ENCODE data around the gene FAM181A. TPM values are rescaled to one million over a fixed set of nuclear protein-coding genes. Genes with fewer than 3 reads are reported as not detected.
A peak's percentile ranks its signal among the peaks of the same experiment; 100 is the strongest.

Gene FAM181A
- total and polyA plus RNA-seq, 12 donors: not detected

DNA sequence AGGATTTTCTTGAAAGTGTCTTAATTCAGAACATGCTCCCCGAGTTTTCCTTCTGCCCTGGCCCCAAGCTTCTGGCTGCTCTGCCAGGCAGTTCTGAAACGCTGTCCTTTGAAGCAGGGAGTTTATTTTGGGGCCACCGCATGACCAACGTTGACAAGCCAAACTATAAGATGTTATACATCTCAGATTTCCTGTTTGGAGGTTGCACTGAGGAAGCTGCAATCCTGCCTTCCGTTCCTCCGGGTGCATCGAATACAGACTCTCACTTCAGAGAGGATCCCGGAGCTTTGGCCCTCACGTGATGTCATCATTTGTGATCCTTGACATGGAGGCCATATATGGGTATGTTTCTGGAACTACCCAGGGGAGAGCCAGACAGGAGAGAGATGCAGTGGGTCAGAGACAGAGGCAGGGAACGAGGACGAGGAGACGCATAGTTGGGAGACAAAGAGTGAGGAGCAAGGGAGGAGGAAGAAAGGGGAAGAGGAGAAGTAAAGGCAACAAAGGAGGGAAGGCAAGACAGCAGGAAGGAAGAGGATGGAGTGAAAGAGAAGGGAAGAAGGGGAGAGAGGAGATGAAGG, 49.4 kb downstream of the FAM181A start, which contains the start of gene ASB2:
TSS of gene ASB2 (minus strand) at position 94 of the 581 bp plus-strand sequence. CDS start 12,031 bp downstream, outside the sequence.
- H3K36me3 ChIP-seq: no peaks in the 10 kb centered on the region
- DNase-seq (peak in 1 of 2 donors; percentile 66), ATAC-seq (peak; percentile 13 to 66 (median 53))
- no peak for TF ChIP-seq CTCF (IDR thresholded peaks at IDR 0.05)
- 9 to 18% methylated on average over 12 of the region's 12 CpGs for WGBS, 2 donors
- peaks cover 6 to 87% (median 33%) of the 10 kb centered on the region in 9 donors for H3K4me1 ChIP-seq
- peak within 1 kb of the TSS; percentile 74 to 93 (median 88) for H3K27ac ChIP-seq
- intact Hi-C loops (cut with DNase I): no loop called here
- peak within 1 kb of the TSS; percentile 25 to 57 (median 49) for H3K4me3 ChIP-seq
- H3K27me3 ChIP-seq: no peaks in the 10 kb centered on the region
- no peaks in the 10 kb centered on the region for H3K9me3 ChIP-seq

- WGBS, 2 donors: 59 to 61% methylated on average over 5 of the region's 5 CpGs
- TF ChIP-seq CTCF (IDR thresholded peaks at IDR 0.05): no peak
- H3K4me1 ChIP-seq: peaks cover 7 to 87% (median 35%) of the 10 kb centered on the region in 9 donors
These were observed 50.0 kb downstream of the FAM181A start for GRCh38 chr14:93977171-93977570.

DNA sequence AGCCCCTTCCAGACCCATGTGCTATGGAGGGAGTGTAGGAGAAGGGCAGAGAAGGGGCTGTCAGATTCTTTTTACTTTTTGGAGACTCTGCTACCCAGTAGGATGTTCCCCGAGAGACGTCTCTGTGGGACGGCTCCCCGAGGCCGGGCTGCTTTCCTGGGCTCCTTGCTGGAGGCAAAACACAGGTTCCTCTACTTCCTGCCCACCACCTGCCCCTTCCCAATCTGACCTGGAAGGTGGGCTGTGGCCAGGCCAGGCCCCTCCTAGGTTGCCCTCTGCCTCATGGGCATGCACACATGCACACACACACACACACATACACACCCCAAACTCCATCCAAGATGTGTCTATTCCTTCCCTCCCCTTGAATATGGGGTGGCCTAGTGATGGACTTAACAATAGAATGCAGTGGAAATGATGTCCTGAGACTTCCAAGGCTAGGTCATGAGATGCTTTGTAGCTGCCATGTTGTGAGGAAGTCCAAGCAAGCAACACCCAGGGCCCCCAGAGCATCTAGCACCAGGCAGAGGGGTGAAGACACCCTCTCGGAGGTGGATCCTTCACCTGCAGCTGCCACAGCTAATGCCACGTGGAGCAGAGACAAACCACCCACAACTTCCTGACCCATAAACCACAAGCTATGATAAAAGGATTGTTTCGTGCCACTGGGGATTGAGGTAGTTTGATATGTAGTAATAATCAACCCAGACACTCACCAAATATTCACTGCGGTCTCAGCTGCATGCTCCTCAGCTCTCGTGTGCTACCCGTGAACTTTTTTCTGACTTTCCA, 50.8 kb downstream of the FAM181A start:
- ATAC-seq (no peak), DNase-seq (no peak)
- intact Hi-C loops (cut with DNase I): no loop called here
- WGBS, 2 donors: 85 to 90% methylated on average over 11 of the region's 11 CpGs
- Histone ChIP-seq H3K4me1 (peaks cover 7 to 87% (median 39%) of the 10 kb centered on the region in 9 donors), H3K27ac (peak overlapping the region in 9 of 10 donors; percentile 74 to 93 (median 88)), H3K36me3 (no peaks in the 10 kb centered on the region), H3K27me3 (no peaks in the 10 kb centered on the region), H3K9me3 (no peaks in the 10 kb centered on the region), H3K4me3 (no peak overlapping the region)
- no peak for TF ChIP-seq CTCF (IDR thresholded peaks at IDR 0.05)

More at GRCh38 chr14:93977171-93977570, 50.0 kb downstream of the FAM181A start:
- Histone ChIP-seq H3K27me3 (no peaks in the 10 kb centered on the region), H3K4me3 (peak overlapping the region in 3 of 10 donors; percentile 49 to 57 (median 53)), H3K27ac (peak overlapping the region; percentile 74 to 93 (median 88)), H3K9me3 (no peaks in the 10 kb centered on the region), H3K36me3 (no peaks in the 10 kb centered on the region)
- intact Hi-C loops (cut with DNase I): no loop called here
- DNase-seq (no peak), ATAC-seq (no peak)

DNA sequence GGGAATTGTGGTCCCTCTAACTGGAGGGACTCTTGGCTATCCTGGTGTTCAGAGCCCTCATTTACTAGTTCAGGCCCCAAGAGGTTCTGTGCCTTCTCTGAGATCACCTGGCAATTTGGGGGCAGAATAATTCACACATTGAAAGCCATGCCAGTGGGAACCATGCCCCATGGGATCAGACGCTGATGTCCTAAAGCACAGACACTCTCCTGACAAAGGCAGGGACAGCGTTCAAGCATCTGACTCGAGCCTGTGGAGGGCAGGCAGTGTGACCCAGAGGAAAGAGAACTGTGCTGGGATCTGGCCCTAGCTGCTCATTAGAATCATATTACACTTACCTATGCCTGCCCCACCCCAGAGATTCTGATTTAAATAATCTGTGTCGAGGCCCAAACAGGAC, 51.6 kb downstream of the FAM181A start:
- DNase-seq (no peak), ATAC-seq (no peak)
- H3K4me1 ChIP-seq: peaks cover 7 to 87% (median 39%) of the 10 kb centered on the region in 9 donors
- peak overlapping the region in 8 of 10 donors; percentile 23 to 91 (median 87) for H3K27ac ChIP-seq
- H3K36me3 ChIP-seq: no peaks in the 10 kb centered on the region
- no peak for TF ChIP-seq CTCF (IDR thresholded peaks at IDR 0.05)
- intact Hi-C loops (cut with DNase I): no loop called here
- H3K9me3 ChIP-seq: no peaks in the 10 kb centered on the region
- H3K27me3 ChIP-seq: no peaks in the 10 kb centered on the region
- H3K4me3 ChIP-seq: no peak overlapping the region
- WGBS, 2 donors: 35 to 59% methylated on average over 4 of the region's 4 CpGs

Small RNAs within 50 kb of the gene (microRNA-seq; reads per million reads assigned to microRNA genes)
- 0.51 to 0.60 reads per million in 2 donors for gene MIR4506

Other genes starting within 250 kb of the FAM181A start
- gene PRIMA1, start 138.9 kb upstream of the FAM181A start, total RNA-seq: 10 to 100 TPM in 1 of 10 donors, 1 to 10 TPM in 9; 1.8 to 12.7 (median 4.1) TPM
- gene PRIMA1, start 138.9 kb upstream of the FAM181A start, polyA plus RNA-seq: 10 to 100 TPM in 1 of 2 donors, 1 to 10 TPM in 1; 2.2 to 16.3 TPM
- gene ASB2, start 49.2 kb downstream of the FAM181A start, total RNA-seq: 100 to 1,000 TPM in 9 of 10 donors, 10 to 100 TPM in 1; 85.7 to 253 (median 168) TPM
- 100 to 1,000 TPM in 1 of 2 donors, 10 to 100 TPM in 1; 19.6 to 374 TPM for gene ASB2, start 49.2 kb downstream of the FAM181A start, polyA plus RNA-seq
- gene CCDC197, start 70.0 kb downstream of the FAM181A start, total RNA-seq: 1 to 10 TPM in 3 of 10 donors, under 1 TPM in 6, not detected in 1; 0.40 to 1.6 (median 0.75) TPM
- gene CCDC197, start 70.0 kb downstream of the FAM181A start, polyA plus RNA-seq: 1 to 10 TPM in 1 of 2 donors, not detected in 1; 1.3 TPM
- under 1 TPM in 9 of 10 donors, not detected in 1; 0.07 to 0.37 (median 0.15) TPM for gene OTUB2, start 99.0 kb downstream of the FAM181A start, total RNA-seq
- gene OTUB2, start 99.0 kb downstream of the FAM181A start, polyA plus RNA-seq: under 1 TPM; 0.22 to 0.29 TPM
- gene DDX24, start 153.9 kb downstream of the FAM181A start, total RNA-seq: 100 to 1,000 TPM; 190 to 269 (median 240) TPM
- 100 to 1,000 TPM in 1 of 2 donors, 10 to 100 TPM in 1; 94.1 to 160 TPM for gene DDX24, start 153.9 kb downstream of the FAM181A start, polyA plus RNA-seq
- gene IFI27L1, start 154.0 kb downstream of the FAM181A start, total RNA-seq: 10 to 100 TPM in 9 of 10 donors, 1 to 10 TPM in 1; 7.7 to 23.9 (median 16.2) TPM
- gene IFI27L1, start 154.0 kb downstream of the FAM181A start, polyA plus RNA-seq: 10 to 100 TPM; 28.8 to 47.4 TPM
- gene IFI27, start 183.4 kb downstream of the FAM181A start, total RNA-seq: 100 to 1,000 TPM in 8 of 10 donors, 10 to 100 TPM in 2; 76.5 to 473 (median 148) TPM
- gene IFI27, start 183.4 kb downstream of the FAM181A start, polyA plus RNA-seq: 100 to 1,000 TPM; 719 to 721 TPM
- gene IFI27L2, start 202.3 kb downstream of the FAM181A start, total RNA-seq: 10 to 100 TPM; 41.5 to 92.9 (median 63.2) TPM
- 100 to 1,000 TPM in 1 of 2 donors, 10 to 100 TPM in 1; 83.3 to 122 TPM for gene IFI27L2, start 202.3 kb downstream of the FAM181A start, polyA plus RNA-seq
- under 1 TPM in 5 of 10 donors, not detected in 5; 0.13 to 0.46 (median 0.31) TPM for gene PPP4R4, start 247.0 kb downstream of the FAM181A start, total RNA-seq
- gene PPP4R4, start 247.0 kb downstream of the FAM181A start, polyA plus RNA-seq: under 1 TPM; 0.22 to 0.94 TPM

All from heart right ventricle (tissue), 16 donors.